ENCODE results near the gene SLC16A9.

GRCh38 chr10:59754951-59755350 lies 45.3 kb upstream of the SLC16A9 start:
- no peak for TF ChIP-seq HDGF (IDR thresholded peaks at IDR 0.05; ENCODE audit: borderline replicate concordance)
- no peak for TF ChIP-seq SUZ12 (IDR thresholded peaks at IDR 0.05)
- no peak for TF ChIP-seq BHLHE40 (IDR thresholded peaks at IDR 0.05; ENCODE audit: borderline replicate concordance)
- TF ChIP-seq SP1 (IDR thresholded peaks at IDR 0.05): no peak
- TF ChIP-seq ELF4 (IDR thresholded peaks at IDR 0.05): no peak

Measured in HEK293T (cell line).